SK-N-MC (cell line): Measurements from ENCODE around the gene PITX2.

Experiments used
- EZH2 ChIP-seq: fragments of 200-600 bp; sonication (generic); IDR thresholded peaks from one replicate; pipeline ENCODE4 v1.6.1; 2017; ENCODE audit warnings: antibody characterized with exemption
- FOXP2 ChIP-seq: optimal IDR thresholded peaks from 2 replicates; pipeline ENCODE3; 2011; ENCODE audit warnings: mild to moderate bottlenecking, moderate library complexity; ENCODE audit not compliant: insufficient read depth; ENCODE audit errors: extremely low read length, control extremely low read depth
- POLR2AphosphoS5 ChIP-seq: IDR thresholded peaks from 2 replicates; pipeline ENCODE4 v1.6.1; 2012; ENCODE audit warnings: mild to moderate bottlenecking, low read depth, low read length, borderline replicate concordance

DNA sequence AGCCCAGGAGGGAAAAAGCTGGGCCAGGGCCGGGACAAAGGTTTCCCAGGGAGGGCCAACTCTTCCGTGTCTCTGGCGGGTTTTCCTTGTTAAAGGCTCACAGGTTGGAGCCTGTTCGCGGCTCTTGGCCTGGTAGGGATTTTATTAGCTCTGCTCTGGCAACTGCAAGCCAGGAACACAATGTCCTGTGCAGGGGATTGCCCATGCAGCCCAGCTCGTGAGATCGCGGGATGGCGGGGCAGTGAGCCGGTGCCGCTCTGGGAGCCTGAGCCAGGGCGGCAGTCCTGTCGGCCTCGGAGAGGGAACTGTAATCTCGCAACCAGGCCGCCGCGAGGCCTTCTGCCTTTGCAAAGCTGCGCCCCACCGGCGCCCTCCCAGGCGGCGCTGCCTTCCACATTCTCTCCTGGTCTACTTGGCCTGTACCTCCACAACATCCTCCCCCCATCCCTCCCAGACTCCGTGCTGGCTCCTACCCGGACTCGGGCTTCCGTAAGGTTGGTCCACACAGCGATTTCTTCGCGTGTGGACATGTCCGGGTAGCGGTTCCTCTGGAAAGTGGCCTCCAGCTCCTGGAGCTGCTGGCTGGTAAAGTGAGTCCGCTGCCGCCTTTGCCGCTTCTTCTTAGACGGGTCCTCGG is 2.1 kb downstream of the PITX2 start:
- TF ChIP-seq POLR2AphosphoS5 (no peak), EZH2 (no peak), FOXP2 (no peak)
